Measurements from ENCODE around the gene EXOSC3. TPM values are rescaled to one million over a fixed set of nuclear protein-coding genes. Genes with fewer than 3 reads are reported as not detected.
"Not testable (repeated sequence)": the region's sequence is repeated elsewhere in the genome, so short reads cannot be mapped to it uniquely, and the experiment has no call there.

Gene EXOSC3
- 21.5 TPM for polyA plus RNA-seq (2013)

DNA sequence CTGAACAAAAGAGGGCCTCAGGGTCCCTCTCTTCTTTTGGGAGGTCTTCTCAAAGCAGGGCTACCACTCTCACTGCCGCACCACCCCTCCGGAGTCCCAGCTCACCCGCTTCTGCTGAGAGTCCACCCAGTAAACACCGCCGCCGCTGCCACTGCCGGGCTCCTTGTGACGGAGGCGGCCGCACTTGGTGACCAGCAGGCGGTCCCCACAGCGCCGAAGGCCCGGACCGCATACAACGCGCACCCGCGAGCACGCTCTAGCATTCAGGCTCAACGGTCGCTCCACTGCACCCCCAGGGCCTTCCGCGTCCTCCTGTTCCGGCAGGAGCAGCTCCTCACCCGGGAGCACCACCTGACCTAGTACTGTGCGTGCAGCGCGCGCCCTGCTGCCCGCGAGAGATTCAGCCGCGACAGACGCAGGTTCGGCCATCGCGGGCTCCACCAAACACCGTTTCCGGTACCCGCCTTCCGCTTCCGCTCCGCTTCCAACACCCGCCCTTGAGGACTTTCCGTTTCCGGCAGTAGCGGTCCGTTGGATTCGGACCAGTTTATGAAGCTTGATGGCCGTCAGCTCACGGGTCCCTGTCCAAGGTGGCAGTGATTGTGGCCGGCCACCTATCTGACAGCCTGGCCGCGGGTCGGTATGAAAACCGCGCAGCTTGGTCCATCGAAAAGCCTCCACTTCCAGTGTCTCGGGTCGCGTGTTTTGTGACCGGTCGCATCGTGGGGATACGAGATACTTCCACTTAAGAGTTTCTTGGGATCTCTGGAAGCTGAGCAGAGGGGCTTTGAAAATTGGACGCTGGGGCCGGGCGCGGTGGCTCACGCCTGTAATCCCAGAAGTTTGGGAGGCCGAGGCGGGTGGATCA, at the start of gene EXOSC3:
Gene EXOSC3 (minus strand): TSS at position 449 of the 868 bp plus-strand sequence. CDS start 20 bp downstream, at position 429.
- CTCF ChIA-PET, result interaction anchor here (1.0 to 1.9 kb wide), 6 partner anchors 11 to 303 kb away, joined by 3 to 5 read pairs (median 4); partner anchors contain the start of gene DCAF10
- Histone ChIP-seq H3K27ac (ENCODE audit: insufficient read depth in 1 of 2, low read depth in 1 of 2, low read length in 2 of 2, poor library complexity in 1 of 2, severe bottlenecking in 2 of 2) (peak within 1 kb of the TSS; percentile 81 to 93), H3K27me3 (replicated peaks in 2 of 5; ENCODE audit: control insufficient read depth in 4 of 5, insufficient read depth in 5 of 5, low read length in 4 of 5) (peaks cover 0 to 2% (median 0%) of the 10 kb centered on the region in 5 experiments), H3K36me3 (ENCODE audit: control insufficient read depth in 4 of 4, insufficient read depth in 4 of 4, low read length in 3 of 4) (peaks cover 16 to 36% (median 25%) of the 10 kb centered on the region in 4 experiments), H3K4me1 (ENCODE audit: control extremely low read depth in 1 of 4, control insufficient read depth in 4 of 4, insufficient read depth in 4 of 4, low read length in 3 of 4) (peaks cover 9 to 21% (median 15%) of the 10 kb centered on the region in 4 experiments), H3K4me3 (ENCODE audit: control insufficient read depth in 1 of 7, extremely low read depth in 1 of 7, insufficient read depth in 4 of 7, low read depth in 2 of 7, low read length in 6 of 7) (peak within 1 kb of the TSS; percentile 64 to 94 (median 91)), H3K9me3 (ENCODE audit: control extremely low read depth in 1 of 5, control insufficient read depth in 4 of 5, insufficient read depth in 2 of 5, low read depth in 1 of 5, low read length in 4 of 5) (no peaks in the 10 kb centered on the region)
- peak; percentile 91 to 93 (median 92) for DNase-seq
- WGBS (ENCODE audit: insufficient coverage), result 0% methylated on average over 65 of the region's 73 CpGs
- POLR2A ChIA-PET, result interaction anchor here (1.6 kb wide), 1 partner anchor 16 kb away, joined by 7 read pairs; the partner anchor contains the start of gene DCAF10

DNA sequence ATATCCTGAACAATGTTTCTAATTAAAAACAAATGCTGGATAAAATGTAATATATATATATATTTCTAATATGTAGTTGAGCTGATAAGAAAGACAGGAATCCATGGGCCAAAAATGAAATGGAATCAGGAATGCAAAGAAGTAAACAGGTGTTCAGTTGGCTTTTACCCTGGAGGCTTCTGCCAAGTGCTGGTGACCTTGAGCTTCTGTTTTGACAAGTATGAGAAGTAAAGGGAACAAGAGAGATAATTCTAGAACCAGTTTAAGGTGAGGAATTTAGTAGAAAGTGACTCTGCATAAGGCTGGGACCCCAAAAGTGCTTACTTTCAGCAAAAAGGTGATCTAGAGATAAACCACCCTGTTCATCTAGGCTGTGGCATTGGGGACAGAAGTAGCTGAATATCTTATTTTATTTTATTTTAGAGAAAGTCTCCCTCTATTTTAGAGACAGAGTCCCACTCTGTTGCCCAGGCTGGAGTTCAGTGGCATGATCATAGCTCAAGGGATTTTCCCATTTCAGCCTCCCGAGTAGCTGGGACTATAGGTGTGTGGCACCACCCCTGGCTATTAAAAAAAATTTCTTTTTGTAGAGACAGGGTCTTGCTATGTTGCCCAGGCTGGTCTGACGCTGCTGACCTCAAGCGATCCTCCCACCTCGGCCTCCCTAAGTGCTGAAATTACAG, 42.8 kb upstream of the EXOSC3 start:
- 100% methylated on average over 4 of the region's 4 CpGs for WGBS (ENCODE audit: insufficient coverage)
- H3K27me3 ChIP-seq (replicated peaks in 2 of 5; ENCODE audit: control insufficient read depth in 4 of 5, insufficient read depth in 5 of 5, low read length in 4 of 5), result no peaks in the 10 kb centered on the region
- no peak overlapping the region for H3K4me3 ChIP-seq (ENCODE audit: control insufficient read depth in 1 of 7, extremely low read depth in 1 of 7, insufficient read depth in 4 of 7, low read depth in 2 of 7, low read length in 6 of 7)
- no peaks in the 10 kb centered on the region for H3K4me1 ChIP-seq (ENCODE audit: control extremely low read depth in 1 of 4, control insufficient read depth in 4 of 4, insufficient read depth in 4 of 4, low read length in 3 of 4)
- no peak overlapping the region for H3K27ac ChIP-seq (ENCODE audit: insufficient read depth in 1 of 2, low read depth in 1 of 2, low read length in 2 of 2, poor library complexity in 1 of 2, severe bottlenecking in 2 of 2)
- peaks cover 8 to 36% (median 15%) of the 10 kb centered on the region in 4 experiments for H3K36me3 ChIP-seq (ENCODE audit: control insufficient read depth in 4 of 4, insufficient read depth in 4 of 4, low read length in 3 of 4)
- POLR2A ChIA-PET, result no interaction called here
- no peak for DNase-seq
- no peaks in the 10 kb centered on the region for H3K9me3 ChIP-seq (ENCODE audit: control extremely low read depth in 1 of 5, control insufficient read depth in 4 of 5, insufficient read depth in 2 of 5, low read depth in 1 of 5, low read length in 4 of 5)
- CTCF ChIA-PET, result interaction anchor here (0.6 to 0.8 kb wide), 3 partner anchors 11 to 27 kb away, joined by 3 to 4 read pairs (median 3); no protein-coding TSS in a partner anchor

DNA sequence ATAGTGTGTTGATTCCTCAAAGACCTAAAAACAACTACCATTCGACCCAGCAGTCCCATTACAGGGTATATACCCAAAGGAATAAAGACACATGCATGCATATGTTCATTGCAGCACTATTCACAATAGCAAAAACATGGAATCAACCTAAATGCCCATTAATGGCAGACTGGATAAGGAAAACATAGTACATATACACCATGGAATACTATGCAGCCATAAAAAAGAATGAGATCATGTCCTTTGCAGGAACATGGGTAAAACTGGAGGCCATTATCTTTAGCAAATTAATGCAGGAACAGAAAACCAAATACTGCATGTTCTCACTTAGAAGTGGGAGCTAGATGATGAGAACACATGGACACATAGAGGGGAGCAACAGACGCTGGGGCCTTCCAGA, 40.3 kb upstream of the EXOSC3 start:
- H3K4me3 ChIP-seq (ENCODE audit: control insufficient read depth in 1 of 7, extremely low read depth in 1 of 7, insufficient read depth in 4 of 7, low read depth in 2 of 7, low read length in 6 of 7); CTCF ChIA-PET; H3K9me3 ChIP-seq (ENCODE audit: control extremely low read depth in 1 of 5, control insufficient read depth in 4 of 5, insufficient read depth in 2 of 5, low read depth in 1 of 5, low read length in 4 of 5); POLR2A ChIA-PET; DNase-seq; H3K27ac ChIP-seq (ENCODE audit: insufficient read depth in 1 of 2, low read depth in 1 of 2, low read length in 2 of 2, poor library complexity in 1 of 2, severe bottlenecking in 2 of 2); H3K27me3 ChIP-seq (replicated peaks in 2 of 5; ENCODE audit: control insufficient read depth in 4 of 5, insufficient read depth in 5 of 5, low read length in 4 of 5); H3K4me1 ChIP-seq (ENCODE audit: control extremely low read depth in 1 of 4, control insufficient read depth in 4 of 4, insufficient read depth in 4 of 4, low read length in 3 of 4): not testable (repeated sequence)
- WGBS (ENCODE audit: insufficient coverage), result no CpG with 5 or more reads among the region's 2 CpGs
- peaks cover 11 to 48% (median 18%) of the 10 kb centered on the region in 4 experiments for H3K36me3 ChIP-seq (ENCODE audit: control insufficient read depth in 4 of 4, insufficient read depth in 4 of 4, low read length in 3 of 4)

DNA sequence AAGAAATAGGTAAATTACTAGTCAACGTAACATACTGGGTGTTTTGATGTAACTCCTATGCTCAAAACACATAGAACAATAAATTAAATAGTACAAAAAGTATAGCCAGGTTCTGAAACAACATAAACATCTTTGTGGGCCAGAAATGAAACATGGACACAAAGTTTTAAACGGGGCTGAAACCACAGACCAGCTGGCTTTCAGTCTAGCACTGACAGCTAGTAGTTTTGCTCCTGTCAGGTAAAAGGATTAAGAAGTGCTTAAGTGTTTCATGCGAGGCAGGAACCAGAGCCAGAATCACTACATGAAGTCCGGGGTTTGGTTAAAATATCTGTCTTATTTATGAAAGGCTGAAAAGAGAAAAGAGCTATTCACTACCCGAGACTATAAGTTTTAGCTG, 35.3 kb upstream of the EXOSC3 start:
- no peak overlapping the region for H3K4me3 ChIP-seq (ENCODE audit: control insufficient read depth in 1 of 7, extremely low read depth in 1 of 7, insufficient read depth in 4 of 7, low read depth in 2 of 7, low read length in 6 of 7)
- no peaks in the 10 kb centered on the region for H3K9me3 ChIP-seq (ENCODE audit: control extremely low read depth in 1 of 5, control insufficient read depth in 4 of 5, insufficient read depth in 2 of 5, low read depth in 1 of 5, low read length in 4 of 5)
- peaks cover 4 to 27% (median 9%) of the 10 kb centered on the region in 4 experiments for H3K36me3 ChIP-seq (ENCODE audit: control insufficient read depth in 4 of 4, insufficient read depth in 4 of 4, low read length in 3 of 4)
- DNase-seq, result no peak
- no peak overlapping the region for H3K27ac ChIP-seq (ENCODE audit: insufficient read depth in 1 of 2, low read depth in 1 of 2, low read length in 2 of 2, poor library complexity in 1 of 2, severe bottlenecking in 2 of 2)
- no peaks in the 10 kb centered on the region for H3K27me3 ChIP-seq (replicated peaks in 2 of 5; ENCODE audit: control insufficient read depth in 4 of 5, insufficient read depth in 5 of 5, low read length in 4 of 5)
- 75% methylated on average over 1 of the region's 5 CpGs for WGBS (ENCODE audit: insufficient coverage)
- POLR2A ChIA-PET, result interaction anchor here (0.5 kb wide), 1 partner anchor 122 kb away, joined by 3 read pairs; no protein-coding TSS in a partner anchor
- CTCF ChIA-PET, result interaction anchor here (2.2 kb wide), 1 partner anchor 13 kb away, joined by 7 read pairs; no protein-coding TSS in a partner anchor
- peaks cover 0 to 3% (median 0%) of the 10 kb centered on the region in 4 experiments for H3K4me1 ChIP-seq (ENCODE audit: control extremely low read depth in 1 of 4, control insufficient read depth in 4 of 4, insufficient read depth in 4 of 4, low read length in 3 of 4)

DNA sequence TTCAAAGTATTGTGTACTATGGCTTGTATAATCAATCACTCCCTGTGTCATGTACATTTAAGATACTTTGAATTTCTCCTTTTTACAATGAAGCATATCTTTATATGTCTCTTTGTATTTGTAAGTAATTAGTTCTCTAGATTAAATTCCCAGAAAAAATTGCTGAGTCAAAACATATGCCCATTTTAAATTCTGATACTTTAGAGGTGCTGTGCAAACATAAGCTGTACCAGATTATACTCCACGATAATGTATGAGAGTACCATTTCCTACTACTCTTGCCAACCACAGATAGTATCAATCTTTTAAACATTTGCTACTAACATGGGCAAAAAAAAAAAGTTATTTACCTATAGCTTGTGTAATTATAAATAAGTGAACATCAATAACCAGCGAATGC, 34.0 kb upstream of the EXOSC3 start:
- Histone ChIP-seq H3K9me3 (ENCODE audit: control extremely low read depth in 1 of 5, control insufficient read depth in 4 of 5, insufficient read depth in 2 of 5, low read depth in 1 of 5, low read length in 4 of 5) (no peaks in the 10 kb centered on the region), H3K4me1 (ENCODE audit: control extremely low read depth in 1 of 4, control insufficient read depth in 4 of 4, insufficient read depth in 4 of 4, low read length in 3 of 4) (peaks cover 0 to 3% (median 0%) of the 10 kb centered on the region in 4 experiments), H3K36me3 (ENCODE audit: control insufficient read depth in 4 of 4, insufficient read depth in 4 of 4, low read length in 3 of 4) (peaks cover 4 to 18% (median 8%) of the 10 kb centered on the region in 4 experiments), H3K27me3 (replicated peaks in 2 of 5; ENCODE audit: control insufficient read depth in 4 of 5, insufficient read depth in 5 of 5, low read length in 4 of 5) (no peaks in the 10 kb centered on the region), H3K27ac (ENCODE audit: insufficient read depth in 1 of 2, low read depth in 1 of 2, low read length in 2 of 2, poor library complexity in 1 of 2, severe bottlenecking in 2 of 2) (peak overlapping the region in 1 of 2 experiments; percentile 32), H3K4me3 (ENCODE audit: control insufficient read depth in 1 of 7, extremely low read depth in 1 of 7, insufficient read depth in 4 of 7, low read depth in 2 of 7, low read length in 6 of 7) (no peak overlapping the region)
- POLR2A ChIA-PET, result no interaction called here
- no peak for DNase-seq
- CTCF ChIA-PET, result interaction anchor here (0.6 to 2.2 kb wide), 6 partner anchors 10 to 438 kb away, joined by 3 to 7 read pairs (median 3); no protein-coding TSS in a partner anchor
- WGBS (ENCODE audit: insufficient coverage), result no CpG with 5 or more reads among the region's 2 CpGs

DNA sequence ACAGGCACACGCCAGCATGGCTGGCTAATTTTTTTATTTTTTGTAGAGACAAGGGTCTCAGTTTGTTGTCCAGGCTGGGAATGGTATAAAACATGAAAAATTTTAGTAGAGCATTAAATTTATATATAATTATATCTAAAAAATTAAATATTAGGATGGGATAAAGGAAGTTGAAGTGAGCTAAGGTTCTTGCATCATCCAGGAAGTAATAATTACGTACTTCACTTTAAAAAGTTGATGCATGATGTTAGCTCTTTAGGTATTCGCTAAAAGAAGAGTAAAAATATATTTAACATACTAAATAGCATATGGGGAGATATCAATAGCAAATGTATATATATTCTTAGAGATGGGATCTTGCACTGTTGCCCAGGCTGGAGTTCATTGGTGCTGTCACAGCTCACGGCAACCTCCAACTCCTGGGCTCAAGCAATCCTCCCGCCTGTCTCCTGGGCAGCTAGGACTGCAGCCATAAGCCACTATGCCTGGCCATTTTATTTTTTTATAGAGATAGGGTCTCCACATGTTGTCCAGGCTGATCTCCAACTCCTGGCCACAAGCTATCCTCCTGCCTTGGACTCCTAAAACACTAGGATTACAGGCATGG, 28.0 kb upstream of the EXOSC3 start:
- DNase-seq, result peak in 2 of 3 donors; percentile 3 to 20
- ChIA-PET POLR2A (no interaction called here), CTCF (interaction anchor here (1.0 kb wide), 1 partner anchor 19 kb away, joined by 3 read pairs; no protein-coding TSS in a partner anchor)

More for the DNA sequence above, 28.0 kb upstream of the EXOSC3 start:
- Histone ChIP-seq H3K4me3 (ENCODE audit: control insufficient read depth in 1 of 7, extremely low read depth in 1 of 7, insufficient read depth in 4 of 7, low read depth in 2 of 7, low read length in 6 of 7) (no peak overlapping the region), H3K27me3 (replicated peaks in 2 of 5; ENCODE audit: control insufficient read depth in 4 of 5, insufficient read depth in 5 of 5, low read length in 4 of 5) (no peaks in the 10 kb centered on the region), H3K4me1 (ENCODE audit: control extremely low read depth in 1 of 4, control insufficient read depth in 4 of 4, insufficient read depth in 4 of 4, low read length in 3 of 4) (no peaks in the 10 kb centered on the region), H3K9me3 (ENCODE audit: control extremely low read depth in 1 of 5, control insufficient read depth in 4 of 5, insufficient read depth in 2 of 5, low read depth in 1 of 5, low read length in 4 of 5) (peaks cover 0 to 3% (median 0%) of the 10 kb centered on the region in 5 experiments), H3K27ac (ENCODE audit: insufficient read depth in 1 of 2, low read depth in 1 of 2, low read length in 2 of 2, poor library complexity in 1 of 2, severe bottlenecking in 2 of 2) (no peak overlapping the region), H3K36me3 (ENCODE audit: control insufficient read depth in 4 of 4, insufficient read depth in 4 of 4, low read length in 3 of 4) (peaks cover 0 to 6% (median 2%) of the 10 kb centered on the region in 4 experiments)
- WGBS (ENCODE audit: insufficient coverage), result 100% methylated on average over 1 of the region's 5 CpGs
